K562 (cell line): Measurements from ENCODE around the gene FGF1. TPM values are rescaled to one million over a fixed set of nuclear protein-coding genes. Genes with fewer than 3 reads are reported as not detected.

Experiments
- ATAC-seq: fragments of 200-7000 bp; cut with Tn5 transposase; 3 replicates; pipeline ENCODE4 v1.9.1; 2020; ENCODE audit warnings: moderate library complexity
- BruUV-seq: library from RNA; stranded (reverse); fragments of 400-500 nt; replicated peaks from 2 replicates; lab custom pipeline; 2021; lab: Mats Ljungman, UMichigan
- CTCF ChIA-PET: fragments of 300-600 bp; formaldehyde crosslinking; extraction: SDS; loops from one replicate; lab custom pipeline; 2021; ENCODE audit warnings: low intra/inter-chr PET ratio; lab: Yijun Ruan, JAX
- POLR2A ChIA-PET: fragments of 300-600, 350-650 bp; sonication (Branson Sonifier 250); formaldehyde crosslinking; extraction: SDS; loops from one replicate; lab custom pipeline; 2021; ENCODE audit warnings: antibody characterized with exemption, inconsistent platforms; lab: Yijun Ruan, JAX
- DNase-seq, 4 experiments: peaks; one replicate each; pipeline versions ENCODE4 v3.0.0 to v3.0.0-alpha.2; 2011 to 2018; ENCODE audit warnings: low spot score in 3 of 4, mixed read lengths in 3 of 4; ENCODE audit errors: extremely low read depth in 1 of 4
- FAIRE-seq: peaks from 2 replicates; lab custom pipeline; 2011; peaks lifted over from hg19 to GRCh38; lab: Jason Lieb, UNC
- H2AFZ ChIP-seq: 2 replicates; pipeline ENCODE4 v1.6.0; 2011; ENCODE audit warnings: low read depth, low read length, control low read depth, inconsistent platforms
- H3K27ac ChIP-seq: fragments of 200-600 bp; 3 replicates; pipeline ENCODE4 v1.8.0; 2011; ENCODE audit warnings: low read depth, mild to moderate bottlenecking, control low read depth, inconsistent platforms, low read length, moderate library complexity, mixed read lengths; ENCODE audit errors: extremely low read depth
- H3K27me3 ChIP-seq, 2 experiments: fragments of 300-600 bp in 1 of 2; 2 replicates in 1 of 2; 3 replicates in 1 of 2; pipeline versions ENCODE4 v1.6.0 to v1.8.0; 2011; ENCODE audit warnings: inconsistent platforms in 2 of 2, low read length in 2 of 2, mild to moderate bottlenecking in 1 of 2, mixed read lengths in 1 of 2, moderate library complexity in 1 of 2; ENCODE audit not compliant: control insufficient read depth in 2 of 2, insufficient read depth in 2 of 2
- H3K36me3 ChIP-seq: fragments of 300-600 bp; 3 replicates; pipeline ENCODE4 v1.8.0; 2011; ENCODE audit warnings: mild to moderate bottlenecking, low read length, inconsistent platforms; ENCODE audit not compliant: control insufficient read depth, insufficient read depth
- H3K4me1 ChIP-seq, 2 experiments: fragments of 200-600 bp in 1 of 2; replicated peaks in 1 of 2; 2 replicates in 1 of 2; 3 replicates in 1 of 2; pipeline versions ENCODE4 v1.5.1 to v1.8.0; 2011; ENCODE audit warnings: inconsistent platforms in 2 of 2, low read length in 2 of 2, mild to moderate bottlenecking in 1 of 2, mixed read lengths in 1 of 2, moderate library complexity in 1 of 2; ENCODE audit not compliant: control insufficient read depth in 2 of 2, insufficient read depth in 2 of 2
- H3K4me2 ChIP-seq: 2 replicates; pipeline ENCODE4 v1.6.1; 2011; ENCODE audit warnings: low read length, control low read depth, inconsistent platforms, mixed read lengths; ENCODE audit not compliant: insufficient read depth
- H3K4me3 ChIP-seq: fragments of 200-600 bp; sonication (generic), shearing (Covaris generic); 2 replicates; pipeline ENCODE4 v1.5.1; 2016; ENCODE audit warnings: control low read depth, inconsistent platforms
- H3K79me2 ChIP-seq: fragments of 200-600 bp; 3 replicates; pipeline ENCODE4 v1.8.0; 2011; ENCODE audit warnings: low read length, inconsistent platforms; ENCODE audit not compliant: control insufficient read depth, insufficient read depth
- H3K9ac ChIP-seq, 2 experiments: 2 replicates each; pipeline versions ENCODE4 v1.6.0 to v1.6.1; 2011; ENCODE audit warnings: low read depth in 2 of 2, low read length in 2 of 2, control low read depth in 1 of 2, inconsistent platforms in 1 of 2, mild to moderate bottlenecking in 1 of 2, mixed read lengths in 1 of 2; ENCODE audit not compliant: insufficient read depth in 1 of 2
- H3K9me1 ChIP-seq: one replicate; pipeline ENCODE4 v1.6.0; 2011; ENCODE audit warnings: inconsistent platforms, mild to moderate bottlenecking, low read length, moderate library complexity; ENCODE audit not compliant: control insufficient read depth, insufficient read depth
- H3K9me3 ChIP-seq: replicated peaks from 2 replicates; pipeline ENCODE4 v1.5.1; 2011; ENCODE audit warnings: low read depth, low read length, inconsistent platforms; ENCODE audit not compliant: control insufficient read depth, insufficient read depth
- H4K20me1 ChIP-seq: replicated peaks from 2 replicates; pipeline ENCODE4 v1.6.1; 2011; ENCODE audit warnings: low read length, inconsistent platforms, mixed read lengths; ENCODE audit not compliant: control insufficient read depth, insufficient read depth
- CBFA2T3 ChIP-seq: fragments of 450-650 bp; IDR thresholded peaks from 2 replicates; pipeline ENCODE4 v1.6.1; 2017
- COPS2 ChIP-seq: fragments of 450-650 bp; conservative IDR thresholded peaks from 2 replicates; pipeline ENCODE4 v1.6.1; 2016; ENCODE audit warnings: mild to moderate bottlenecking, moderate library complexity
- E2F5 ChIP-seq: sonication (generic); formaldehyde crosslinking; IDR thresholded peaks from 2 replicates; pipeline ENCODE4 v1.8.0; 2022; ENCODE audit warnings: mild to moderate bottlenecking, missing genetic modification reagents
- GTF2B ChIP-seq: IDR thresholded peaks from 2 replicates; pipeline ENCODE4 v1.6.1; 2011; ENCODE audit not compliant: insufficient read length; ENCODE audit errors: extremely low read depth
- HNRNPH1 ChIP-seq: fragments of 200-400 bp; formaldehyde crosslinking; optimal IDR thresholded peaks from 2 replicates; pipeline ENCODE3; 2017; ENCODE audit warnings: low read depth, mild to moderate bottlenecking, low read length, moderate library complexity
- MAZ ChIP-seq, 2 experiments: fragments of 450-650 bp in 1 of 2; sonication (generic) in 1 of 2; formaldehyde crosslinking; IDR thresholded peaks in 1 of 2; conservative IDR thresholded peaks in 1 of 2; 2 replicates each; pipeline versions ENCODE4 v1.4.0 to v1.5.0; 2020; ENCODE audit warnings: mild to moderate bottlenecking in 1 of 2, missing genetic modification reagents in 1 of 2
- TAF15 ChIP-seq: fragments of 200-400 bp; formaldehyde crosslinking; IDR thresholded peaks from 2 replicates; pipeline ENCODE4 v1.6.1; 2017; ENCODE audit warnings: mild to moderate bottlenecking, low read depth, low read length, moderate library complexity
- ZBED1 ChIP-seq: IDR thresholded peaks from 2 replicates; pipeline ENCODE4 v1.6.1; 2014
- ZKSCAN8 ChIP-seq: fragments of 200-800 bp; sonication (Bioruptor generic); IDR thresholded peaks from 2 replicates; pipeline ENCODE4 v1.6.1; 2016; ENCODE audit warnings: missing genetic modification characterization, missing compliant biosample characterization
- ZNF740 ChIP-seq, 3 experiments: fragments of 200-800 bp in 1 of 3; sonication (Bioruptor generic) in 1 of 3; sonication (generic) in 1 of 3; formaldehyde crosslinking in 1 of 3; IDR thresholded peaks; 2 replicates each; pipeline versions ENCODE4 v1.6.1 to v1.8.0; 2016 to 2022; ENCODE audit warnings: mild to moderate bottlenecking in 2 of 3, missing compliant biosample characterization in 2 of 3, missing genetic modification characterization in 2 of 3, missing genetic modification reagents in 1 of 3
- WGBS: fragments of 100-300 bp; shearing (Covaris generic); methylation state at CpG from one replicate; pipeline ENCODE4 v1.1.6; 2016; ENCODE audit warnings: low coverage, mixed read lengths; ENCODE audit not compliant: insufficient coverage; ENCODE audit errors: missing lambda C conversion rate; 5-methylcytosine and 5-hydroxymethylcytosine counted together
- in situ Hi-C: fragments of 300-500 bp; cut with MboI; formaldehyde crosslinking; loops from 4 replicates; pipeline ENCODE4 v1.15.0; 2018; ENCODE audit warnings: inconsistent platforms, mixed read lengths
- intact Hi-C: fragments of 100-400 bp; cut with micrococcal nuclease; formaldehyde crosslinking; loops from 2 replicates; pipeline ENCODE4 v1.14.2; 2022
- polyA plus RNA-seq, 8 experiments: library from polyadenylated mRNA; depleted of rRNA in 4 of 8; stranded (reverse) in 5 of 8; unstranded in 3 of 8; fragments of >200 nt; fragmentation: Nextera tagmentation in 2 of 8; fragmentation: Illumina TruSeq in 1 of 8; extraction: Ambion mirVana in 2 of 8; extraction: Trizol in 1 of 8; gene quantifications; 2 replicates each; pipeline versions ENCODE4 v1.2.1 to v1.2.3, GENCODE V29; 2011 to 2014; ENCODE audit warnings: inconsistent platforms in 1 of 8, missing spikeins in 1 of 8
- total RNA-seq, 7 experiments: library from RNA; depleted of rRNA in 6 of 7; stranded (reverse); fragments of >200 nt in 6 of 7; fragmentation: Illumina TruSeq in 2 of 7; extraction: Trizol in 2 of 7; gene quantifications; 2 replicates each; pipeline versions ENCODE4 v1.2.1 to v1.2.3, GENCODE V29; 2011 to 2021; ENCODE audit warnings: low replicate concordance in 1 of 7

The FGF1 gene
- total and polyA plus RNA-seq, 9 of the 15 experiments (the other 6 are each of a cell fraction or from before 2014, with no cell fraction given), result not detected

- Histone ChIP-seq H3K9me3 (no peaks in the 10 kb centered on the region), H3K9me1 (no peaks in the 10 kb centered on the region), H2AFZ (no peak overlapping the region), H4K20me1 (no peaks in the 10 kb centered on the region), H3K27me3 (peaks cover 26 to 41% of the 10 kb centered on the region in 2 experiments; a peak in 4 of 5 replicates)
- BruUV-seq, result no TSS peak
- WGBS, result 5% methylated on average over 10 of the region's 10 CpGs
- DNase-seq, result no peak
- TF ChIP-seq TAF15 (no peak), ZBED1 (no peak), MAZ (CRISPR knock-in tag; conservative IDR thresholded peaks at IDR 0.05 in 1 of 2, IDR thresholded peaks at IDR 0.05 in 1 of 2) (no peak), COPS2 (no peak), E2F5 (CRISPR knock-in tag) (no peak), ZKSCAN8 (CRISPR knock-in tag) (no peak), HNRNPH1 (no peak), GTF2B (no peak), ZNF740 (CRISPR knock-in tag; IDR thresholded peaks at IDR 0.05) (no peak), ZNF740 (tag; IDR thresholded peaks at IDR 0.05) (no peak), CBFA2T3 (no peak)
- TF ChIP-seq, all 486 proteins: peak for 0
- FAIRE-seq (no peak), ATAC-seq (no peak)
- CTCF ChIA-PET, result no interaction called here
- Histone ChIP-seq H3K27ac (no peak overlapping the region), H3K9ac (no peak overlapping the region), H3K4me3 (no peak overlapping the region), H3K4me2 (no peak overlapping the region), H3K79me2 (no peaks in the 10 kb centered on the region), H3K36me3 (no peaks in the 10 kb centered on the region), H3K4me1 (no peaks in the 10 kb centered on the region)
- intact Hi-C loops (no loop called here), in situ Hi-C loops (no loop called here)
- POLR2A ChIA-PET, result interaction anchor here (0.6 kb wide), 3 partner anchors 640 to 1076 kb away, joined by 3 to 5 read pairs (median 3); no protein-coding TSS in a partner anchor
These were observed 117.5 kb downstream of the FGF1 start for GRCh38 chr5:142568283-142568995.
